ENCODE measurements around the gene CNNM2.

CNNM2 gene

DNA sequence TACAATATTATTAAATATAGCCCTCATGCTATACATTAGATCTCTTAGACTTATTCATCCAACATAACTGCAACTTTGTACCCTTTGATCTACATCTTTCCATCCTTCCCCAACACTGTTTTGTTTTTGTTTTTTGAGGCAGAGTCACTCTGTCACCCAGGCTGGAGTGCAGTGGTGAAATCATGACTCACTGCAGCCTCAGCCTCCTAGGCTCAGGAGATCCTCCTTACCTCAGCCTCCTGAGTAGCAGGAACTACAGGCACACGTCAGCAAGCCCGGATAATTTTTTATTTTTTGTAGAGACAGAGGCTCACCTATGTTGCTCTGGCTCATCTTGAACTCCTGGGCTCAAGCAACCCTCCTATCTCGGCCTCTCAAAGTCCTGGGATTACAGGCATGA lies 221.7 kb downstream of the CNNM2 start:
- no peak overlapping the region for H3K4me3 ChIP-seq (ENCODE audit: low read length)
- TF ChIP-seq CTCF (conservative IDR thresholded peaks at IDR 0.05; ENCODE audit: low read depth, low read length) = no peak
- DNase-seq (ENCODE audit: low read depth) = no peak
